ENCODE data around the gene NOTCH1.

DNA sequence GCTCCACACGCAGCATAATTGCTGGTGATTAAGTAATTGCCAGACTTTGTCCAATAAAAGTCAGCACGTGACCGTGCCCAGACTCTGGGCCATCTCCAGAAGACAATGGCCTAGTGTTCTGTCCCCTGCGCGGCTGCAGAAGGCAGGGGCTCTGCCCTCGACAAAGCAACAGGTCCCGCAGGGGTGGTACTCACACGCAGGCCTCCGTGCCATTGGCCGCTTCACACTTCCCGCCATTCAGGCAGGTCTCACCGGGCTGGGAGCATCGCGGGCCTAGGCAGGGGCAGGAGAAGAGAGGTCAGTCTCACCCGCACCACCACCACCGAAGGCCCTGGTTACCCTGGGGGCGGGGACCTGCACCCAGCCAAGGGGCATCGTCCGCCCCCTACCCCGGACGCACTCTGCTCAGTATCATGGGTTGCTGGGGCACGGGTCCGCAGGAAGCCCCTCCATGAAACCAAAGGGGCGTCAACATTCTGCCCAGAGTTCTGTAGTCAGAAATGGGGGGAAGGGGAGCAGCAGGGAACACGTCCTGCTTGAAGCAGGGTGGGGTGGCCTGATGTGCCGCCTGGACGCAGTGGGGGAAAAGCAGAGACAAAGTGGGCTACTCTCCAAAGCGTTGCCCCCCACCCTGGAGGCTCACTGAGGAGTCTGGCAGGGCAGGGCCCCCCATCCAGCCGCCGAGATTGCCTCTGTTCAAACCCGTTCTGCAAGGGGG lies 1.9 kb downstream of the NOTCH1 start:
- TF ChIP-seq, protein P1, sequence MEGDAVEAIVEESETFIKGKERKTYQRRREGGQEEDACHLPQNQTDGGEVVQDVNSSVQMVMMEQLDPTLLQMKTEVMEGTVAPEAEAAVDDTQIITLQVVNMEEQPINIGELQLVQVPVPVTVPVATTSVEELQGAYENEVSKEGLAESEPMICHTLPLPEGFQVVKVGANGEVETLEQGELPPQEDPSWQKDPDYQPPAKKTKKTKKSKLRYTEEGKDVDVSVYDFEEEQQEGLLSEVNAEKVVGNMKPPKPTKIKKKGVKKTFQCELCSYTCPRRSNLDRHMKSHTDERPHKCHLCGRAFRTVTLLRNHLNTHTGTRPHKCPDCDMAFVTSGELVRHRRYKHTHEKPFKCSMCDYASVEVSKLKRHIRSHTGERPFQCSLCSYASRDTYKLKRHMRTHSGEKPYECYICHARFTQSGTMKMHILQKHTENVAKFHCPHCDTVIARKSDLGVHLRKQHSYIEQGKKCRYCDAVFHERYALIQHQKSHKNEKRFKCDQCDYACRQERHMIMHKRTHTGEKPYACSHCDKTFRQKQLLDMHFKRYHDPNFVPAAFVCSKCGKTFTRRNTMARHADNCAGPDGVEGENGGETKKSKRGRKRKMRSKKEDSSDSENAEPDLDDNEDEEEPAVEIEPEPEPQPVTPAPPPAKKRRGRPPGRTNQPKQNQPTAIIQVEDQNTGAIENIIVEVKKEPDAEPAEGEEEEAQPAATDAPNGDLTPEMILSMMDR (conservative IDR thresholded peaks at IDR 0.05 in 1 of 2, IDR thresholded peaks at IDR 0.05 in 1 of 2; ENCODE audit: low read depth in 1 of 2, low read length in 2 of 2): no peak
- no peak for TF ChIP-seq EZH2 (IDR thresholded peaks at IDR 0.05; ENCODE audit: low read length, missing control alignments)
